GM18909 (cell line): ENCODE measurements around the gene PRRG4.
"Not testable (repeated sequence)": the region's sequence is repeated elsewhere in the genome, so short reads cannot be mapped to it uniquely, and the experiment has no call there.

Source experiments
- ATAC-seq: cut with Tn5 transposase; IDR thresholded peaks from one replicate; pipeline ENCODE4 v1.9.1; 2021; ENCODE audit warnings: mild to moderate bottlenecking; ENCODE audit not compliant: unreplicated experiment, poor library complexity

The PRRG4 gene

DNA sequence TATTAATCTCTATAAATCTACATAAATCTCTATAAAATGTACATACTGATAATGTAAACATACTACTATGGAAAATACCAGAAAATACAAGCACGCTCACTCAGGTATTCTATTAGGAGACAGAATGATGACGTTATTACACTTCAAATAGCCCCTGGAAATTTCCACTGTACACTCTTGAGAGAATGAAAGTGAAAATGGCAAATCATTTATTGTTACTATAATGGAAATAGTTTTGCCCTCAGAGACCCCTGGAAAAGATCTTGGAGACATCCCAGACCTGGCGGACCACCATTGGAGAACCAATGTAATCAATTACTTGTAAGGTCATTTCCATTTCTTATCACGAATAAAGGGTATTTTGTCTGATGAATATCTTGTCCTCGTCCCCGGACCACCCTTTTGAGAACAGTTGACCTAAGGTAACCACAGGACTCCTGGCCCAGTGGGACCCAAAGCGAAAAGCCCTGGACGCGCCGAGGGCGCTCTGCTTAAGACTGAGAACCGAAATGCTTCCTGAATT lies 509 bp upstream of the PRRG4 start:
- peak; percentile 54 for ATAC-seq

DNA sequence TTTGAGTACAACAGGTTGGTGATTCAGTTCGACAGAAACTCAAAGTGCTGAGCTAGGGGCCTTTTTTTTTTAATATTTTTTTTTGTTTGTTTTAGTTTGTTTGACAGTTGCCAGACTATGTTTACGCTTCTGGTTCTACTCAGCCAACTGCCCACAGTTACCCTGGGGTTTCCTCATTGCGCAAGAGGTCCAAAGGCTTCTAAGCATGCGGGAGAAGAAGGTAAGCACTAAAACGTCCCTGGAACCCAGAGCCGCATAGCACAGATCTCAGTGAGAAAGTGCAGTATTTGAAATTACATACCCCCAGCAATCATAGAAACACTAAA lies 649 bp downstream of the PRRG4 start:
- ATAC-seq: peak; percentile 7

DNA sequence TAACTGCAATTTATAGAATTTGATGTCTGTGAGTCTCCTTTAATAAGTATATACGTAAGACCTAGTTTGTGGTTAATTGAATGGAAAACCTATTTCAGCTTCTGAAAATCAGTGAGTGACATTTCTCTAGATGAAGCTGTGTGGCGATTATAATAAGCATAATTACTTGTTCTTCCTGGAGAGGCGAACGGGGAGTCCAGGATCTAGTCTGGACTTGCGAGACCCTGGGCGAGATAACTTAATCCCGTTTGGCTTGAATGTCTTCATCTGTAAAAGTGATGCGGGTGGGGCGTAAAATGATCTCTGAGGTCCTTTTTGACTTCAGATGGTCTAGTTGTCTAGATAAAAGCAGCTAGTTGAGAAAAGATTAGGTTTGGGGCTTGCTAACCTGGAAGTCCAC lies 1.1 kb downstream of the PRRG4 start:
- no peak for ATAC-seq

DNA sequence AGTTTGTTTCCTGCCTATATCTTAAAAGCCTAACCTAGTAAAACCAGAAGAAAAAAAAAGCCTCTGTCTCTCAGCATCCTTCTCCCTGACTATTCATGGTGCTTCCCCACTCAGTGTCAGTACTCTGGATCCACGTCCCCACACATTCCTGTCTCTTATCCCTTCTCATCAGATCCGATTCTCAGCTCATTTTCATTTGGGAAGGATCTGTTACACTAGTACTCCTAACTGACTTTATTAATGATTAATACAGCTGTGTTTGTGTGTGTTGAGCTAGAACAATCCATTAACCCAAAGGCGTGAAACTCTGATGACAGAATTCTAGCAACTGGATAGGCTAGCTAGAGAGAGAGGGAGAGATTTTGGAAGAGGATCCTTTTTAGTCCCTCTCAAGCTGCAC lies 1.5 kb downstream of the PRRG4 start:
- ATAC-seq: no peak

DNA sequence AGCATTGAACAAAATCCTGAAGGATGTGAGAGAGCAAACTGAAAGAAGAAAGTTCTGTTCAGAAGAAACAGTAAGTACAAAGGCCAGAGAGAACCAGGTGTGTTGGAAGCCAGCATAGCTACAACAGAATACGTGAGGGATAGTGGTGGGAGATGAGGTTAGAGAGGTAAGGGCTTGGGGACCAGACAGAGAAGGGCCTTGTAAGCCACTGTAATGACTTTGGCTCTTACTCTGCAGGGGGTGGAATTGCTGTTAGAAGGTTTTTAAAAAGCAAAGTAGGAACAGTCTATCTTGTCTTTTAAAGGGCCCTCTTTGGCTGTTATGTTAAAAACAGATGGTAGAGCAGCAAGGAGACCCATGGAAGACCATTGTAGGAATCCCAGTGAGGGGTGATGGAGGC lies 4.2 kb downstream of the PRRG4 start:
- ATAC-seq: no peak

DNA sequence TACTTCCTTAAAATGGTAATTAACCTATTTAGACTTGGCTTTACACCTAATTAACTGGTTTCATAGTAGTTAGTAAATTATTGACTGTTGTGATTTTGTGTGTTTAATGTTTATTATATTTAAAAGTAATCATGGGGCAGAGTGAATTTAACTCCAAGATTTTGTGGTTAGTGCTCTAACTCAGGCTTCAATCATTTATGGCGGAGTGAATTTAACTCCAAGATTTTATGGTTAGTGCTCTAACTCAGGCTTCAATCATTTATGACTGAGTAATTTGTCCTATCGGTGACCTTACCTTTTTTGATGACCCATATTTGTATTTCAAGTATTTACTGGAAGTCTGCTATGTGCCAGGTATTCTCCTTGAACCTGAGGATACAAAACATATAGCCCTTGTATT lies 7.2 kb downstream of the PRRG4 start:
- no peak for ATAC-seq

DNA sequence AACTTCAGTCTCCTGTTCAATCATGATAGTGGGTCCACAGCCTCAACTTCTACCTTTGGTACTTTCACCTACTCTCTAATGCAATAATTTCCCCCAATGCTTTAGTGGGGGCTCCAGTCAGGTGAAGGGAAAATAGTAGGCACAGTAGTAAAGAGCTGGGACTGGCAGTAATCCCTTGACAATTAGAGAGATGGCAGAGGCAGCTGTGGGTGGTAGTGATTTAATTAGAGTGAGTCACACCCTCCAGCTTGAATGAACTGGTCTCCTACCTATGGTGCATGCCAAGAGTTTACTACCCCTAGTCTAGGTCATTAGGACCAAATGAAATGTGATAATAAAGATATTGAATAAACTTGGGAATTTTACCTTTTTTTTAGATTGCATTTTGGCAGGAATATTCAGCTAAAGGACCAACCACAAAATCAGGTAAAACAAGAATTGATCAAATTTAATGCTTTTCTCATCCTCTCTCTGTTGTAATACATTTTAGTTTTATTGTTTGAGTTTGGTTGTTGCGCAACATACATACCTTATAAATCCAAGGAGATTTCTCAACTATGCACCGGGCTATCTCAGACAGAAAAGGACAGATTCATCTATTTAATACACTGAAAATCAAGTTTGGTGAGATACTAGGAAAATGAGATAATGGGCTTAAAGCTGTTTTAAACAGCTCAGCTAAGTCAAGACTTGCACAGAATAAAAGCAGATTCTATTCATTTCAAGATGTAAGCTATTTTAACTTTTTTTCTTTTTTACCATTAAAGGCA lies 9.0 kb downstream of the PRRG4 start:
- ATAC-seq: no peak

DNA sequence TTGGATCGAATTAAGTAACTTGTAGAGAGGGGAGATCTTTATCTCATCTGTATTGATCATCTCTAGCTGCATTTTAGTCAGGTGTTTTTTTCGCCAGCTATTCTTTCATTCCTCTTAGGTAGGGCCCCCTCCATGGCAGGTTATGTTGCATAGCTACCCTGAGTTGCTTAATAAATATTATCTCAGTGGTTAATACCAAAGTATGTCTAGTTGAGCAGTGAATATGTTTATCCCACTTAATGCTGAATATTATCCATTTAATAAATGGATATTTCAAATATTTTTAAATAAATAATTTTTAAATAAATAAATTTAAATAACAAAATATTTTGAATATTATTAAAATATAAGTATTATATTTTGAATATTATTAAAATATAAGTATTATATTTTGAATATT lies 9.6 kb downstream of the PRRG4 start:
- no peak for ATAC-seq

DNA sequence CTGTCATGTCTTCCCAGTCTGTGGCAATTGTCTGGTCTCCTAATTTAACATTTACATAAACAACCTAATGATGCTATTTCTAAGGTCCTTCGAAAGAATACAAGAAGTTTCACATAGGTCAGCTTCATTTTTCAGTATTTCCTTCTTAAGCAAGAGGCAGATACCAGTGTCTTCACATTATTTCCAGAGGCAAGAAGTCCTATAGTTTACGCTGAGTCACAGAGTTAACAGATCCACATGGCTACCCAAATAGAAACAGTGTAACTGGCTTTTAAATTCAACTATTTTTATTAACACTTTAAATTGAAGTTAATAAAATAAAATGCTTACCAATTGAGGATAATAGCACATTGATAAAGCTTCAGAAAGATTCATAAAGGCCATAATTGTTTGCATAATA lies 10.9 kb downstream of the PRRG4 start:
- ATAC-seq: no peak

DNA sequence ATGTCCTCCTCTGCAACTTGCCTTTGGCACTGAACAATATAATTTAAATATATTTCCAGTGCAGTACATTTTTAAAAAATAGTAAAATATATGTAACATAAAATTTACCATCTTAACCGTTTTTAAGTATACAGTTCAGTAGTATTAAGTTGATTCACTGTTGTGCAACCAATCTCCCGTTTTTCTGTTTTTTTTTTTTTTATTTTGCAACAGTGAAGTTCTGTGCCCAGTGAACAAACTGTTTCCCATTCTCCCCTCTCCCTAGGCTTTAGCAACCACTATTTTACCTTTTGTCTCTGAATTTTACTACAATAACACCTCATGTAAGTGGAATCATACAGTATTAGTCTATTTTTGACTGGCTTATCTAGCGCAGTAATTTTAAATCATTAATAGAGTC lies 13.8 kb downstream of the PRRG4 start:
- no peak for ATAC-seq

DNA sequence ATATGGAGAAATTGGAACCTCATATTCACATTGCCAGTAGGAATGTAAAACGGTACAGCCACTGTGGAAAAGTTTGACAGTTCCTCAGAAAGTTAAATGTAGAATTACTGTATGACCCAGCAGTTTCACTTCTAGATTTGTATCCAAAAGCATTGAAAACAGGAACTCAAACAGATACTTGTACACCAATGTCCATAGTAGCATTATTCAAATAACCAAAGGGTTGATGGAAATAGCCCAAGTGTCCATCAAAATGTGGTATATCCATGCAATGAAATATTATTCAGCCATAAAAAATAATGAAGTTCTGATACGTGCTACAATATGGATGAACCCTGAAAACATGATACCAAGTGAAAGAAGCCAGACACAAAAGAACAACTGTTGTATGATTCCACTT lies 17.8 kb downstream of the PRRG4 start:
- no peak for ATAC-seq

DNA sequence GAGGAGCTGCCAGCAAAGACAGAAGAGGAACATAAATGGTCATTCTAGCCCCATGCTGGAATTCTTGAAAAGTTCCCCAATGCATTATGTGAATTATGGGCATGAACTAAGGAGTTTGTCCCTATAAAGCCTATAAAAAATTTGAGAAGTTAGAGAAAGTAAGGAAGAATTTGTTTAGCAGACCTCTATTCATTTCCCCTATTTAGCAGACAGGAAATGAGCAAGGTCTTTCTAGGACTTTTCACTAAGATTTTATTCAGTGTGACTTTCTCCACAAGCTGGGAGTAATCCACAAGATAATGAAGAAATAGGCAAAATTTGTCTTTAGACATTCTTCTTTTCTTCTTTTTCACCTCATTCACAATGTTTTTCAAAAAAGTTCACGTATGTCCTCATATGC lies 20.0 kb downstream of the PRRG4 start:
- no peak for ATAC-seq

DNA sequence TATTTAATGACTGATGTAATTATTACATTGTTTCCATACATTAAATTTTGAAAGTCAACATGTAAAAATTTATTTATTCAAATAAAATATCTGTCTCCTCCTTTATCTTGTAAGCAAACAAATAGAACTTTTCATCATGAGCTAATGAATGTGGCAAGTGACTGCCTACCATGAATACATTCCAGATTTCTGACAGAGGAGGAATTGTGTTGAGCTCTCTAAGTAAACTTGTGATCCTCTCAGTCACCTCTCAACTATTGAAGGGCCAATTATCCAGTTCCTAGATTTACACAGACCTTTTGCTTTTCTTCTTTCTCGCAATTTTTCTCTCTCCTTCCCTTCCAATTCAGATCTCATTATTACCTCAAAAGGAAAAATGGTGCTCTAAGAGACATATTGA lies 21.5 kb downstream of the PRRG4 start:
- ATAC-seq: no peak

DNA sequence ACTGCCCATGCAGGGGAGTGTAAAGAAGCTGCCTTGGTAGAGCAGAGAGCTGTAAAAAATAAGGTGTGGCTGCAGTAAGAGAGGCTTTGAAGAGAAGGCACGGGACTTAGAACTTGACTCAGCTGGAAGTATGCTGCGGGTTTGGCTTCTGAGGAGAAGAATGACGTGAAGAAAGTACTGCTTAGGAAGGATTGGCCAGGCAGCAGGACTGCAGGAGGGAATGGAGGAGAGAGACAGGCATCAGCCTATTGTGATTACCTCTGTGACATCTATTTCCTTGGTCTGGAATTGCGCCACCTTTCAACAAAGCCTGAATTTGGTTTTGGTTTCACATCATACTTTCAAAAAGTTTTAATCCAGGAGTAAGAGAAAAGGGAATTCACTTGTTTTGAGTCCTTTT lies 22.5 kb downstream of the PRRG4 start:
- ATAC-seq: no peak

DNA sequence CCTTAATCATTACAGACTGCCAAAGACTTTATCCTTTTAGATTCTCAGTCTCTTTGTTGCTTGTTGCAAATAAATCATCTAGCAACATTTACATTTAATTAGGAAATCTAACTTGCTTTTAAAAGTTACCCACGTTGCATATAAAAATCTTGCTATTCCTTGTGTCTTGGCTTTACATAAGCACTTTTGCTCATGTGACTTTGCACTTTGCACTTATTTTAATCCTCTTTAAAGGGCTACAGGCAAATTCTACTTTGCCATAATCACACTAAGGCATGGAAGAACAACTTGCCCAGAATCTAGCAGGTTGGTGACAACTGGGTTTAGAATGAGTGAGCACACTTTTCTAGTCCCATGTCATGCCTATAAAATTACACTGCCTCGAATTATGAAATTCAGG lies 25.9 kb downstream of the PRRG4 start:
- ATAC-seq: no peak

DNA sequence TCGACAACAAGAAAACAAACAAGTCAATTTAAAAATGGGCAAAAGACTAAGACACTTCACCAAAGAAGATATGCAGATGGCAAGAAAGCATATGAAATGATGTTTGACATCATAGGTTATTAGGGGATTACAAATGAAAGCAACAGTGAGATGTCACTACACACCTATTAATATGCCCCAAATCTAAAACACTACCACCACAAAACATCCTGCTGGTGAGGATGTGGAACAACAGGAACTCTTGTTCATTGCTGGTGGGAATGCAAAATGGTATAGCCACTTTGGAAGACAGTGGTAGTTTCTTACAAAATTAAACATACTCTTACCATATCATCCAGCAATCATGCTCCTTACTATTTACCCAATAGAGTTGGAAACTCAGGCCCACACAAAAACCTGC lies 29.0 kb downstream of the PRRG4 start:
- ATAC-seq: no peak

DNA sequence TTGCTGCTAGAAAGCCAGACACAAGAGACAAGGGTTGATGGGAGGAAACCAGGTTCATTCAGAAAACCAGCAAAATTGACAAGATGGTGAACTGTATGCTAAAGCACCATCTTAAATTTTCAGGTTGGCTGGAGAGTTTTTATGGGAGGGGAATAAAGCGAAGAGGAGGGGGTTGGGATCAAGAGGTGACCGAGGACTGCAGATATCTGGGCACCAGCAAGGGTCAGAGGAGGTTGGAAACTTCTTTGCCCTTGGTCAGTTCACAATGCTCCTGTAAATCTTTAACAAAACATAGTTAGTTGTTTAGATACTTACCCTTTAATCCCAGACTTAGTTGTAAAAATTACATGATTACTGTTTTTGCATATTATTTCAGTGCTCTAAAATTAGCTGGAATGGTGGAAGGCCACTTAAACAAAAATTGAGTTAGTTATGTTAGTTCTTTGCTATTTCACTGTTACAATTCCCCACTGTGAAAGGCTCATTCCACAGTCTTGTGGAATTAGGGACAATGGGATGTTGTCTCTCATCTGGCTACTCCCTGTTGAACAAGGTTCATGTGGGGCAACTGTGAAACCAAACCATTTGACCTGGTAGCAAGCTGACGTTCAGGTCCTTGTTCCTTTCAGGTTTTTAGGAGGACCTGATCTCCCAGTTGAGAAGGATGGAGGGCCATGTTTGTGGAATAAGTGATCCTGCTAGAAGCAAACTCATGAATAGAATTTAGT lies 32.3 kb downstream of the PRRG4 start:
- ATAC-seq: no peak

DNA sequence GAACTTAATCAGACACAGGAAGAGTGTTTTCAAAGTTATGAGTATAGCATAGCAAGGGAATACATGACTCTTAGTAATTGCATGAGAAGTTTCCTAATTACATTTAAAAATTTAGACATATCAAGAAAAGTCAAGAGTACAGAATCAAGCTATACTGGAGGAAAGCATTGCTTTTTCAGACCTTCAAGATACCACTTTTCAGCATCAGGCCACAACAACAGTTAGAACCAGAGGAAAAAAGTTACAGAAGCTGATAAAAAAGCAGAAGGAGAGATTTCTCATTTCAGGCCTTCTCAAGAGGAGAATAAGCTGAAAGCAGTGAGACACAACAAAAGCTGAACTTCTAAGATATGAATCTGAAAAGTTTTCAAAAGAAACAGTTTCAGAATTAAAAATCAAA lies 34.8 kb downstream of the PRRG4 start:
- no peak for ATAC-seq

DNA sequence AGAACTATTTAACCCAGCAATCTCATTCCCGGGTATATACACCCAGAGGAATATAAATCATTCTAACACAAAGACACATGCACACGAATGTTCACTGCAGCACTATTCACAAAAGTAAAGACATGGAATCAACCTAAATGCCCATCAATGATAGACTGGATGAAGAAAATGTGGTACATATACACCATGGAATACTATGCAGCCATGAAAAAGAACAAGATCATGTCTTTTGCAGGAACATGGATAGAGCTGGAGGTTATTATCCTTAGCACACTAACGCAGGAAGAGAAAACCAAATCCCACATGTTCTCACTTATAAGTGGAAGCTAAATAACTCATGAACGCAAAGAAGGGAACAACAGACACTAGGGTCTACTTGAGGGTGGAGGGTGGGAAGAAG lies 39.0 kb downstream of the PRRG4 start:
- not testable (repeated sequence) for ATAC-seq

DNA sequence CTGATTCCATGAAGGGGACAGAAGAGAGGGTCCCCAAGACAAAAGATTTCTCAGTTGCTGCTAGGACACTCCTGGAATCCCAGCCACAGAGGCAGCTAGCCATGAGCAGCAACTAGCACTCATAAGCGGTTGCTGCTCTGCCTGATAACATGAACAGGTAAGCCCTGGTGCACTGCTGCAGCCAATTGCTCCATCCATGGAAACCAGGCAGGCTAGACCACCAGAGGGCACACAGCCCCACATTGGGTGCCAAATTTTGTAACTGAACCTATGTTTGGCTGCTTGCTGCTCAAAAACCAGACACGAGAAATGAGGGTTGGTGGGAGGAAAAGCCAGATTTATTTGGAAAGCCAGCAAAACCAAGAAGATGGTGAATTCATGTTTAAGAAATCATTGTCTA lies 40.9 kb downstream of the PRRG4 start:
- no peak for ATAC-seq

DNA sequence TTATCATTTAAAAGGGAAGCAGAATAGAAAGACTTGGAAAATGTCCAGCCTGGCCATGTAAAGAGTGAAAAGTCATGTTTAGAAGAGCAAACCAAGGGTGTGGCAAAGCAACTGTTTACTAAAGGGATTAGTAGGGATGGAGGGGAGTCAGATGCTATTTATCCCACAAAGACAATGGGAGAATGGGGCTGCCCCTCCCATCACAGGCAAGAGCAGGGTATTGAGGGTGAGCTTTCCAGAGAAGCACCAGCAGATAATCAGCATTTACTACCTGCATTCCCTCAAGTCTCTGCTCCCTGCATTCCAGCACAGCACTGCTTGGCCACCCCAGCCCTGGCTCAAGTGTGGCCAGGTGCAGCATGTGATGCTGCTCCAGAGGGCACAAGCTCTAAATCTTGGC lies 44.4 kb downstream of the PRRG4 start:
- no peak for ATAC-seq

DNA sequence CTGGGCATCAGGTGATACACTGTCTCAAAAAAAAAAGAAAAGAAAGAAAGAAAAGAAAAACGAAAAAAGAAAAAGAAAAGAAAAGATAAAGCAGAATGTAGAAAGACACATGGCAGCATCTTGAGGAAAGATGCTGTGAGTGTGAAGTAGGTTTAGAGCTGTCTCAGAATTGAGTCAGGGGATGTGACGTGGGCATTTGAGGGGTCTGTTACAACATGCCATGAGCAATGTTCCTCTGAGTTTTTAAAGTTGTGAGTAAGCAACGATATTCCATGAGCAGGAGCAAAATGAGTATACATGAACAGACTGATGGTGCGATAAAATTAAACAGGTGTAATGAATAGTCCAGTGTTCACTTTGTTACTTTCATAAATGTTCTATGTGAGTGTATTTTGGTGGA lies 51.6 kb downstream of the PRRG4 start:
- no peak for ATAC-seq
